WTC11 (cell line): ENCODE measurements around the gene SLC37A1. TPM values are rescaled to one million over a fixed set of nuclear protein-coding genes. Genes with fewer than 3 reads are reported as not detected.
A peak's percentile ranks its signal among the peaks of the same experiment; 100 is the strongest.

Experiments used
- ATAC-seq: fragments of 200-7000 bp; cut with Tn5 transposase; 2 replicates; pipeline ENCODE4 v1.10.0; 2021; ENCODE audit warnings: mild to moderate bottlenecking, moderate library complexity
- CTCF ChIA-PET: fragments of 300-600 bp; sonication (Branson Sonifier 250); formaldehyde crosslinking; loops from one replicate; lab custom pipeline; 2021; ENCODE audit warnings: antibody characterized with exemption; lab: Charles Lee
- POLR2A ChIA-PET: fragments of 350-600 bp; sonication (Branson Sonifier 250); formaldehyde crosslinking; loops from one replicate; lab custom pipeline; 2021; ENCODE audit warnings: antibody characterized with exemption; lab: Charles Lee
- DNase-seq: peaks from one replicate; pipeline ENCODE4 v3.0.0; 2021; ENCODE audit warnings: low spot score
- H3K27ac Mint-ChIP-seq: 2 replicates; pipeline ENCODE4 v1.8.0; 2021; ENCODE audit warnings: mixed read lengths
- H3K27me3 Mint-ChIP-seq: 2 replicates; pipeline ENCODE4 v1.8.0; 2021; ENCODE audit warnings: low read depth, mild to moderate bottlenecking, moderate library complexity, mixed read lengths
- H3K36me3 Mint-ChIP-seq: 2 replicates; pipeline ENCODE4 v1.8.0; 2021; ENCODE audit warnings: mixed read lengths
- H3K4me1 Mint-ChIP-seq: 2 replicates; pipeline ENCODE4 v1.8.0; 2022; ENCODE audit warnings: mixed read lengths
- H3K4me3 Mint-ChIP-seq: 2 replicates; pipeline ENCODE4 v1.8.0; 2021; ENCODE audit warnings: mild to moderate bottlenecking, moderate library complexity, mixed read lengths
- H3K9me3 Mint-ChIP-seq: 2 replicates; pipeline ENCODE4 v1.8.0; 2021; ENCODE audit warnings: mixed read lengths
- AR ChIP-seq: fragments of 250-450 bp; sonication (Bioruptor Pico); IDR thresholded peaks from 2 replicates; pipeline ENCODE4 v1.9.0; 2021; ENCODE audit warnings: mild to moderate bottlenecking
- ATF6 ChIP-seq: sonication (generic); formaldehyde crosslinking; IDR thresholded peaks from 2 replicates; pipeline ENCODE4 v1.8.1; 2023; ENCODE audit warnings: mild to moderate bottlenecking, missing genetic modification reagents
- CREB1 ChIP-seq: sonication (generic); formaldehyde crosslinking; IDR thresholded peaks from 2 replicates; pipeline ENCODE4 v1.8.0; 2023; ENCODE audit warnings: mild to moderate bottlenecking, missing genetic modification reagents
- E2F5 ChIP-seq: sonication (generic); formaldehyde crosslinking; IDR thresholded peaks from 2 replicates; pipeline ENCODE4 v1.8.1; 2022; ENCODE audit warnings: mild to moderate bottlenecking, moderate library complexity, missing genetic modification reagents
- ELF4 ChIP-seq: sonication (generic); formaldehyde crosslinking; IDR thresholded peaks from 2 replicates; pipeline ENCODE4 v1.8.1; 2022; ENCODE audit warnings: low read depth, mild to moderate bottlenecking, moderate library complexity, missing genetic modification reagents
- FOXP4 ChIP-seq: sonication (generic); formaldehyde crosslinking; IDR thresholded peaks from 2 replicates; pipeline ENCODE4 v1.8.0; 2022; ENCODE audit warnings: mild to moderate bottlenecking, missing genetic modification reagents
- IRF1 ChIP-seq: sonication (generic); formaldehyde crosslinking; IDR thresholded peaks from 2 replicates; pipeline ENCODE4 v1.8.0; 2023; ENCODE audit warnings: missing genetic modification reagents
- MAX ChIP-seq: sonication (generic); formaldehyde crosslinking; IDR thresholded peaks from 2 replicates; pipeline ENCODE4 v1.8.0; 2022; ENCODE audit warnings: mild to moderate bottlenecking, missing genetic modification reagents
- MLX ChIP-seq: sonication (generic); formaldehyde crosslinking; IDR thresholded peaks from 2 replicates; pipeline ENCODE4 v1.8.1; 2023; ENCODE audit warnings: mild to moderate bottlenecking, missing genetic modification reagents, moderate library complexity
- MYBL2 ChIP-seq: sonication (generic); formaldehyde crosslinking; IDR thresholded peaks from 2 replicates; pipeline ENCODE4 v1.8.1; 2023; ENCODE audit warnings: mild to moderate bottlenecking, moderate library complexity, missing genetic modification reagents
- NFYB ChIP-seq: sonication (generic); formaldehyde crosslinking; conservative IDR thresholded peaks from 2 replicates; pipeline ENCODE4 v1.8.0; 2022; ENCODE audit warnings: low read depth, missing genetic modification reagents
- PRRX2 ChIP-seq: fragments of 250-450 bp; sonication (Bioruptor Pico); IDR thresholded peaks from 2 replicates; pipeline ENCODE4 v1.8.0; 2021; ENCODE audit warnings: mild to moderate bottlenecking
- RORB ChIP-seq: fragments of 250-450 bp; sonication (Bioruptor Pico); IDR thresholded peaks from 2 replicates; pipeline ENCODE4 v1.9.0; 2021; ENCODE audit warnings: mild to moderate bottlenecking
- SMAD3 ChIP-seq: sonication (generic); formaldehyde crosslinking; IDR thresholded peaks from 2 replicates; pipeline ENCODE4 v1.8.0; 2022; ENCODE audit warnings: missing genetic modification reagents, mild to moderate bottlenecking, borderline replicate concordance
- SMAD4 ChIP-seq: sonication (generic); formaldehyde crosslinking; IDR thresholded peaks from 2 replicates; pipeline ENCODE4 v1.8.0; 2022; ENCODE audit warnings: mild to moderate bottlenecking, missing genetic modification reagents
- SOX15 ChIP-seq: fragments of 250-450 bp; sonication (Bioruptor Pico); IDR thresholded peaks from 2 replicates; pipeline ENCODE4 v1.9.0; 2021; ENCODE audit warnings: mild to moderate bottlenecking
- SP1 ChIP-seq: sonication (generic); formaldehyde crosslinking; conservative IDR thresholded peaks from 2 replicates; pipeline ENCODE4 v1.8.1; 2022; ENCODE audit warnings: missing genetic modification reagents
- TEAD4 ChIP-seq: sonication (generic); formaldehyde crosslinking; IDR thresholded peaks from 2 replicates; pipeline ENCODE4 v1.8.0; 2022; ENCODE audit warnings: mild to moderate bottlenecking, missing genetic modification reagents
- USF1 ChIP-seq: sonication (generic); formaldehyde crosslinking; IDR thresholded peaks from 2 replicates; pipeline ENCODE4 v1.8.0; 2022; ENCODE audit warnings: mild to moderate bottlenecking, missing genetic modification reagents
- USF2 ChIP-seq: sonication (generic); formaldehyde crosslinking; IDR thresholded peaks from 2 replicates; pipeline ENCODE4 v1.8.1; 2023; ENCODE audit warnings: mild to moderate bottlenecking, missing genetic modification reagents, moderate library complexity
- ZNF138 ChIP-seq: sonication (generic); formaldehyde crosslinking; conservative IDR thresholded peaks from 2 replicates; pipeline ENCODE4 v1.8.1; 2022; ENCODE audit warnings: mild to moderate bottlenecking, moderate library complexity, missing genetic modification reagents
- ZNF219 ChIP-seq: sonication (generic); formaldehyde crosslinking; IDR thresholded peaks from 2 replicates; pipeline ENCODE4 v1.8.0; 2023; ENCODE audit warnings: missing genetic modification reagents, mild to moderate bottlenecking, borderline replicate concordance
- ZNF423 ChIP-seq: fragments of 250-450 bp; sonication (Bioruptor Pico); IDR thresholded peaks from 2 replicates; pipeline ENCODE4 v2.1.2; 2022; ENCODE audit warnings: mild to moderate bottlenecking, moderate library complexity
- ZNF671 ChIP-seq: fragments of 250-450 bp; sonication (Bioruptor Pico); IDR thresholded peaks from 2 replicates; pipeline ENCODE4 v1.8.0; 2021; ENCODE audit warnings: mild to moderate bottlenecking
- total RNA-seq: library from RNA; stranded (reverse); gene quantifications from 3 replicates; pipeline ENCODE4 v1.2.3, GENCODE V29; 2021

Gene SLC37A1
- total RNA-seq, 1 experiment from 2014 or later = 22.7 TPM

- ChIA-PET CTCF (interaction anchor here (1.5 kb wide), 1 partner anchor 241 kb away, joined by 3 read pairs; no protein-coding TSS in a partner anchor), POLR2A (no interaction called here)
- Mint-ChIP-seq H3K4me1 (peaks cover 45% of the 10 kb centered on the region), H3K27ac (peak overlapping the region; percentile 29), H3K4me3 (no peak overlapping the region), H3K27me3 (no peaks in the 10 kb centered on the region), H3K36me3 (peaks cover 41% of the 10 kb centered on the region), H3K9me3 (peaks cover 17% of the 10 kb centered on the region)
- ATAC-seq (peak; percentile 71), DNase-seq (peak; percentile 10)
- TF ChIP-seq E2F5 (CRISPR knock-in tag) (no peak), ATF6 (CRISPR knock-in tag) (no peak), SOX15 (CRISPR knock-in tag) (no peak), MLX (CRISPR knock-in tag) (no peak), PRRX2 (CRISPR knock-in tag) (no peak), ELF4 (no peak), ZNF423 (CRISPR knock-in tag) (0 out of 2 replicates have a peak, but pooled peaks have one; percentile 4)
Measured at GRCh38 chr21:42550817-42551216, 37.2 kb downstream of the SLC37A1 start.

GRCh38 chr21:42552407-42553336, 39.0 kb downstream of the SLC37A1 start:
- Mint-ChIP-seq H3K9me3 (peaks cover 17% of the 10 kb centered on the region), H3K4me3 (no peak overlapping the region), H3K27ac (peak overlapping the region; percentile 20), H3K27me3 (no peaks in the 10 kb centered on the region), H3K36me3 (peaks cover 32% of the 10 kb centered on the region), H3K4me1 (peaks cover 45% of the 10 kb centered on the region)
- ATAC-seq (no peak), DNase-seq (peak; percentile 6)
- CTCF ChIA-PET = no interaction called here
- POLR2A ChIA-PET = no interaction called here
- TF ChIP-seq ZNF671 (no peak), FOXP4 (no peak), SP1 (CRISPR knock-in tag) (no peak), NFYB (CRISPR knock-in tag) (no peak), CREB1 (CRISPR knock-in tag) (no peak), ZNF138 (no peak), ZNF219 (CRISPR knock-in tag) (no peak), USF2 (CRISPR knock-in tag) (no peak), AR (no peak), MAX (CRISPR knock-in tag) (no peak), TEAD4 (CRISPR knock-in tag) (no peak), USF1 (CRISPR knock-in tag) (no peak), RORB (CRISPR knock-in tag) (no peak), IRF1 (CRISPR knock-in tag) (no peak), SMAD4 (CRISPR knock-in tag) (no peak), SMAD3 (CRISPR knock-in tag) (no peak), MYBL2 (no peak)
